ENCODE data around the gene ADAT2.

GRCh38 chr6:143429970-143430369 lies 20.5 kb downstream of the ADAT2 start:
- TF ChIP-seq CTCF (conservative IDR thresholded peaks at IDR 0.05 in 1 of 2, IDR thresholded peaks at IDR 0.05 in 1 of 2; ENCODE audit: extremely low read depth in 1 of 2, insufficient read depth in 1 of 2, low read depth in 1 of 2, low read length in 2 of 2) (no peak), EZH2 (IDR thresholded peaks at IDR 0.05; ENCODE audit: borderline replicate concordance, low read length) (no peak)

Data from mammary epithelial cell (primary cell).